ENCODE results near the gene LRRC59.

Gene LRRC59

DNA sequence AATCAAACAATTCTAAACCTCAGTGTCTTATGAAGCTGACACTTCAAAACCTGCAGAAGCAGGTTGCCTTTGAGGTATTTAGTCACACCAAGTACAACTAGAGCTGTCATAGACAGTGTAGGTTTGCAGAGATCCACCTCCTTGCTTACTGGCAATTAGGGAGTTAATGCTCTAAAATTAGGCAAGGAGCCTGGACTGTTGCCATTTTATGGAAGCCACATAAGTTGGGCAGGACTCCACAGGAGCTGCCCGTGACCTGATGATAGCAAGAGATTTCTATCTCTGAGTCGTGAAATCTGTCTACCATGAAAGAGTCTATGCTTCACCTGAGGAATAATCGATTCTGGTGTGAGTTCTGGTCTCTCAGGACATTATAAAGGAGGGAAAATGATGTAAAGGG, 15.4 kb downstream of the LRRC59 start:
- DNase-seq = no peak

DNA sequence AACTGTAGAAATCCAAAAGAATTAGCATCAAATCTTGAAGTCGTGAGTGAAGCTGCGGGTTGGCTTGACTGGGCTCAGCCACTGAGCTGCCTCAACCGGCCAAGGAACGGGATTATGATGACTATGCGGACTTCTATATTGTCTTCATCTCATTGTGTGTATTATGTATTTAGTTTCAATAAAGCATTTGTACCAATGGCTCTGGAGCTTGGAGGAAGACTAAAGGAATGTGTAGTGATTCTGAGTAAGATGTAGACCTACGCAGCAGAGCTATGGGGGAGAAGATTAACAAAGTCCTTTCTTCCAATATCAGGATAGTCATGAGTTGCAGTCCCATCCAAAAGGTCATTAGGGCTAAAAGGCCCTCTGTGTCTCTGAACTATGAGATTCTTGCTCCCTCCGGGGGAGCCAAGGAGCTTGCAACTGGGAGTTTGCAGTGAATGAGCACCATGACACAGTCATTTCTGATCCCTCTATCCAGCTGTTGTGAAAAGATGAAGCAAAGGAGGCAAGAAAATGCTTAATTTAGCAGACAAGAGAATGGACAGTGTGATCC, 16.0 kb downstream of the LRRC59 start:
- DNase-seq = no peak

DNA sequence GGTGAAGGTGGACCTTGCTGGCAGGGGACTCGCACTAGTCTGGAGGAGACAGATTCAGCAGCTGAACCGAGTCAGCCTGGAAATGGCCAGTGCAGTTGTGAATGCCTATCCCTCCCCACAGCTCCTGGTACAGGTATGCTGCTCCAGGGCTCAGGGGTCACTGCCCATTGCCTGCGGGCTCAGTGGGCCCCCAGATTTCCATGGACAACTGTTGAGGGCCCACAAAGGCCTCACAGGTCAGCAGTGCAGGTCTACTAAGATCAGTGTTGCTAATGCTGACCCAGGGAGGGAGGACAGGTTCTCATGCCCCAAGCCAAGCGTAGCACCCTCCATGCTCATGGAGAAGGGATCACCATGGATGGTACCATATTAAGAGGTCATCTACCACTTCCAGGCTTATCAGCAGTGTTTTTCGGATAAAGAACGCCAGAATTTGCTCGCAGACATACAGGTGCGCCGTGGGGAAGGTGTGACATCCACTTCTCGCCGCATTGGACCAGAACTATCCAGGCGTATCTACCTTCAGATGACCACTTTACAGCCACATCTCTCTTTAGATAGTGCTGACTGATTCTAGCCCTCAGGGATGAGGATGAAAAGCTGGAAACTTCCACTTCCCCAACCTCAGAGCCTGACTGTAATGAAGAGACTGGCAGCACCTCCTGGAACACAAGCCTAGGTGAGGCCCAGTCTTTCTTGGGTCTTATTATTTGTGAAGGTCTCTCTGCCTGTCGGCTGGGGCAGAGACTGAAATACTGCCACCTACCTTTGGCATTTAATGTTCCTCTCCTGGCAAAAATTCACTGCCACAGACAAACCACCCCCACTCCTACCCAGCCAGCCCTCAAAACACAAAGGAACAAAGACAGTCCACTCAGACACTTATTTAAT, 16.7 kb downstream of the LRRC59 start:
- no peak for DNase-seq

DNA sequence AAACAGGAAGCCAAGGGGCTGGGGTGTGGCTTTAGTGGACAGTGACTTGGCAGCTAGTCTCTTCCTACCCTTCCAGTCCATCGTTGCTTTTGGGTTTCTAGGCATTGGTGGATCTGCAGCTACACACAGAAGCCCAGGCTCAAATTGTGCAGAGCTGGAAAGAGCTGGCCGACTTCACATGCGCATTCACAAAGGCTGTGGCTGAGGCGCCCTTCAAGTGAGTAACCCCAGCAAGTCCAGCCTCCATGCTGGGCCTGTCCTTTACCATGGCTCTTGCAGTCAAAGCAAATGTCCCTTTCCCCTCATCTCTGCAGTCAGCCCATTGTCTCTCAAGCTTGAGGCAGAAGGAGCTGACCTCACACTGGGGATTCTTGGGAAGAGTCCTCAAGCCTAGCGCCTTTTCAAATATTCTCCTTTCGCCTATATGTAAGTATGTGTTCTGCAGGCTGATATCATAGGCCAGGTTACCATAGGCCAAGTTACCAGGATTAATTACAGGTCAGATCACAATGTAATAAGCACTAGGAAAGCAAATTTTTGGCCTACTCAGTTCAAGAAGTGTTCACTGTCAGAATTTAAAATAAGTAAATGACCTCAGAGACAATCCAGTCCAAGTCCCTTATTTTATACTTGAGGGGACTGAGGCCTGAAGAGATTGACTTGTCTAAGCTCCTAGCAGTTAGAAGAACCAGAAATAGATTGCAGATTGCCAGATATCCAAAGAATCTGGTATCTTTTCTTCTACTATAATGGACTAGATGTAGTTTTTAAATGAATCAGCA, 17.8 kb downstream of the LRRC59 start:
- DNase-seq = no peak

DNA sequence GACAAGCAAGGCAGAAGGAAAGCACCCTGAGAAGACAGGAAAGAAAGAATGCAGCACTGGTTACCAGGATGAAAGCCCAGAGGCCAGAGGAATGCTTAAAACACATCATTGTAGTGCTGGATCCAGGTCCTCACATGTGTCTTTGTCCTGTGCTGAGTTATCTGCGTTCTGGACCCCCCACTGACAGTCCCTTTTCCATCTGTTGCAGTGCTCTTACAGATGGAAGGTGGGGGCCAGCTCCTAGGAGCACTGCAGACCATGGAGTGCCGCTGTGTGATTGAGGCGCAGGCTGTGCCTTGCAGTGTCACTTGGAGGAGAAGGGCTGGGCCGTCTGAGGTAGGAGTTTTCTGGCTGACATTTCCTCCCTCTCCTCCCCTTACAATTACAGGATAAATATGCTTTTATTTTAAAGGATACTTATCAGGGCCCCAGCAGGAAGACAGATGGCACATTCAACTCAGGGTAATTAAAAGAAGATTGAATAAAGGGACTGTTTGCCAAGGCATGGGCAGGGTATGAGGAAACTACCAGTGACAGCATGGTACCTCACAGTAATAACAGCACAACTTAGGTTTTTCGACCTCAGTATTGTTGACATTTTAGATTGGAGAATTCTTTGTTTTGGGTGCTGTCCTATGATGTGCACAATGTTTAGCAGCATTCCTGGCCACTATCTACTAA, 21.3 kb downstream of the LRRC59 start:
- no peak for DNase-seq

DNA sequence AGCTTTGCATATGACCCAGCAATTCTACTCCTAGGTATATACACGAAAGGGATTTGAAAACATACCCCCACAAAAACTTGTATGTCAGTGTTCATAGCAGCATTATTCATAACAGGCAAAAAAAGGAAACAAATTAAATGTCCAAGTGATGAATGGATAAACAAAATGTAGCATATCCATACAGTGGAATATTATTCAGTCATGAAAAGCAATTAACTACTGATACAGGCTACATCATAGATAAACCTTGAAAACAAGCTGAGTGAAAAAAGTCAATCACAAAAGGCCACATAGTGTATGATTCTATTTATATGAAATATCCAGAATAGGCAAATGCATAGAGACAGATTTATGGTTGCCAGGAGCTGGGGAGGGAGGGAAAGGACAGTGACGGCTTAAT, 23.6 kb downstream of the LRRC59 start:
- no peak for DNase-seq

DNA sequence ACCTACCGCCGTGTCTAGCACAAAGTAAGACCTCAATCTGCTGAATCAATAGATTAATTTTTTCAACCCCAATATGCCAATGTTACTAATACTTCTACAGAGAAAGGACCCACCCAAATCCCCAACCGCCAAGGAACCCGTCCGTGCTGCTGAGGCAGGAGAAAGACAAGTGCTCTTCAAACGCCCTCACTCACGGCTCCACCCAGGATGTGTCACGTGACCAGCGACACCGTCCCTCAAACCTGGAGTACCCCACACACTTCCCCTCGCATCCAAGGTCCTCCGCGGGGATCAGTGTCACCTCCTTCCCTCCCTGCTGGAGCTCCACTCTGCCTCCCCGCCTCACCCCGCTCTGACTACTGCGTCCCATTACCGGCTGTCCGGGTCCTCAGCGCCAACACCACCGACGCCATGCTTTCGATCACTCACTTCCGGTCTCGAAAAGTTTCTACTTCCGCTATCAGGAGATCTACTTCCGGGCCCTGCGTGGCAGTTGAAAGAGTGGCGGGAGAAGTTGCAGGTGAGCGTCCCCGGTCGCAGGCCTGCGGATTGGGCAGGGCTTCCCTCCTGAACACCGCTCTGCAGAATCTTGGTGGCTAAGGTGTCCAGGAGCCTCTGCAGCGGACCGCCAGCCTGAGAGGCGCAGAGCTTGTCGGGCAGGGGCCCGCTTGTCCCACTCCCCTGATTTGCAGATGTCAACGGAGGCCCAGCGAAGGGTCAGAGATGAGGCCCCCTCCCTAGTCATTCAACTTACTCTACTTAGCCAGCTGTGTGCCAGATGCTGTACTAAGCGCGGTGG, 24.4 kb downstream of the LRRC59 start, which contains the start of the genes EME1 and MRPL27:
TSS of gene EME1 (plus strand) at position 472 of the 799 bp plus-strand sequence. CDS start 1,980 bp downstream, outside the sequence.
TSS of gene MRPL27 (minus strand) at position 427 of the 799 bp plus-strand sequence. CDS start at position 413, 14 bp downstream.
- DNase-seq = peak; percentile 82 to 86

DNA sequence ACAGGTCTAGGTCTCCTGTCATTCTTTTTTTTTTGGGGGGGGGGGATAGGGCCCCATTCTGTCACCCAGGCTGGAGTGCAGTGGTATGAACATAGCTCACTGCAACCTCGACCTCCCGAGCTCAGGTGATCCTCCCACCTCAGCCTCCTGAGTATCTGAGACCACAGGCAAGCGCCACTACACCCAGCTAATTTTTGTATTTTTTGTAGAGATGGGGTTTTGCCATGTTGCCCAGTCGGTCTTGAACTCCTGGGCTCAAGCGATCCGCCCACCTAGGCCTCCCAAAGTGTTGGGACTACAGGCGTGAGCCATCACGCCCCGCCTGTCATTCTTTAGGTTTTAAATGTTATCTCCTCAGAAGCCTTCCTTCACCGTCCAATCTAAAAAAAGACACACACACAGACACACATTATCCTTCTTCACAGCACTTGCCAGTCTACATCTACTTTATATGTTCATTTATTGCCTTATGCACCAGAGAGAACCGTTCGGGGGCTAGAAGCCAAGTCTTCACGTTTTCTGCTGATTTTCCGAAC, 25.0 kb downstream of the LRRC59 start:
- peak in 1 of 2 experiments; percentile 53 for DNase-seq

DNA sequence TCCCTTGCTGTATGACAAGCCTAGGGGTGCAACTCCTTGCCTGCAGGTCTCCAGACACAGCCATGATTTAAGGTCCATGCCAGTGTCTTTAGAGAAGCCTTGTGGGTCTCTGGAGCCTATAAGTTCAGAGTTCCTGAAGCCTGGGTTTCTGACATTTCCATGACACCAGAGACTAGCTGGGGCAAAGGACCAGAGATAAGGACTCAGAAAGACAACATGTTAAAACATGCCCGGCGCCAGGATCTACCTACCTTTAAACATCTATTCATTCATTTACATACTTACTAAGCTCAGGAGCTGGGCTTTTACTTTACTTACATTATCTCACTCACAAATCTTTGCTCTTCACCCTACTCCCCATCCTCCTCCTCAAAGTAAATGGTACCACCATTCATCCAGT, 25.8 kb downstream of the LRRC59 start:
- no peak for DNase-seq

DNA sequence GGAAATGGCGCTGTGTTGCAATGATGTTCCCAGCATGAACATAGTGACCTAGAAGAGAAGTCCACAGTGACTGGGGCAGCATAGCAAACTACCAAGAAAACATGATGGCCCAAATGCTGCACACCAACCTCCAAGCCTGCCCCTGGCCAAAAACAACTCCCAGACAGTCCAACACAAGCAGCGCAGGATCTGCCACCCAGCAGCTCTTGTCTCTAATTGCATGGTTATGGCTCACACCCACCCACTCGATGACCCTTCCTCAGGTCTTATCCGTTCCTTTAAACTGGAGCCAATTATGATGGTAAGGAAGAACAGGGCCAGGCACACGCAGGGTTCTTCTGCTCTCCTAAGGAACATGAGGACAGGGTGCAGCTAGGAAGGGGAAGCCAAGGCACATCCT, 27.3 kb downstream of the LRRC59 start:
- no peak for DNase-seq

DNA sequence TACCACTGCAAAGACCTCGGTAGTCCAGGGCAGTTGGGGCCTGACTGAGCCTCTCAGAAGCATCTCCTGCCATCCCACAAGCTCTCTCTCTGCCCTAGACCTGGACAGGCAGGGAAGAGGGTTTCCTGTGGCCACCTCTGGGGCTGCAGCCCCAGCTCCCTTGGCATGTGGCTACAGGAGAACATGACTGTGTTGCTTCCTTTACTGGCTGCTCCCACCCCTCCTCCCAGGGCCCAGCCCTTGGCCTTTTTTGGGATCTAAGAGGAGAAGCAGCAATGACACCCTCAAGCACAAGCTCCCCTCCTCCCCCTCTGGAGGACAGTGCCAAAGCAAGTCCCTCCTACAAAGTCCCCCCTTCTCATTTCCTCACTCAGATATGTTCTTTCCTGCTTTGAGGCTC, 29.9 kb downstream of the LRRC59 start:
- DNase-seq = no peak

DNA sequence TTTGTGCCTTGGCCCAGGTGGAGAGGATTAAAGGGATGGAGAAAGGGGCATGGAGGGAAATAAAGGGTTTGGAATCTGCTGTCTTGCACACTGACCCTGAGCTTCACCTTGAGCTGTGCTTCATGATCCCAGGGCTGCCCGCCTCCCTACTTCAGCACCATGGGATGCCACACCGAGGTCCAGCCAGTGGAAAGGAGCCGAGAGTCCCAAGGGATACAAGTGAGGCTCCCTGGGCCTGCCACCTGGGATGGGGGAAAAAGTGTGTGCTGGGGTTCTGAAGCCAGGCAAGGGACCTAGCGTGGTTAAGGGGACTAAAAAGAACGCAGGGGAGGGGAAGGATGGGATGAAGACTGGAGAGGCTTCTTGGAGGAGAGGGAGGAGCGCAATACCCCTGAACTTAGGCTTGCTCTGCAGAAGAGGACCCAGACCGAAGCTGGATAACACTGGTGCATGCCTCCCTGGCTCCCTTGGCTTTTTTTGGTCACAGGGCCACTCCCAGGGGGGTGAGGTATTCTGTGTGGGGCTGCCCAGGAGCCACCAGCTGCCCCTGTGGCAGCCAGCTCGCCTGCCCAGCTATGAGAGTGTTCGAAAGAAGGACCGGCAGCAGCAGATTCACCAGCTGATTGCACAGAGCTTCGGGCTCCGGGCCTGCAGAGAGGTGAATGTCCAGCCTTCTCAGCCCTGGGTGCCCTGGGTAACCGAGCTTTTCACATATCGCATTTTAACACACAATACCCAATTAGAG, 31.5 kb downstream of the LRRC59 start:
- no peak for DNase-seq

DNA sequence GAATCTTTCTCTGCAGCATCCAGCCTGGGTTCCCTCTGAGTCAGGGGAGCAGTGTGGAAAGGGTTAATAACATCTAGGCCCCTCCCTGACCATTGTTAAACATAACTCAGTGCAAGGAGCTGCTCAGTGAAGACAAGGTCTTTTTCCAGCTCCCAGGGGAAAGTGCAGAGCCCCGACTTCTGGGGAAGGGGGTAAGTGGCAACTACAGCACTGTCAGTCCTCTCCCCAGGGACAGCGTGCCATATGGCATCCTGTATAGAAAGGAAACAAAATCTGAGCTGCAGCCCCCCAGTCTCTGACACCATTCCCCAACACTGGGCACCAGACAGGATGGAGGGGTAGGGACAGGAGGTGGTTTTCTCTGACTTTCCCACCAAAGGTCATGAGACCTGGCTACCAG, 32.2 kb downstream of the LRRC59 start:
- no peak for DNase-seq

DNA sequence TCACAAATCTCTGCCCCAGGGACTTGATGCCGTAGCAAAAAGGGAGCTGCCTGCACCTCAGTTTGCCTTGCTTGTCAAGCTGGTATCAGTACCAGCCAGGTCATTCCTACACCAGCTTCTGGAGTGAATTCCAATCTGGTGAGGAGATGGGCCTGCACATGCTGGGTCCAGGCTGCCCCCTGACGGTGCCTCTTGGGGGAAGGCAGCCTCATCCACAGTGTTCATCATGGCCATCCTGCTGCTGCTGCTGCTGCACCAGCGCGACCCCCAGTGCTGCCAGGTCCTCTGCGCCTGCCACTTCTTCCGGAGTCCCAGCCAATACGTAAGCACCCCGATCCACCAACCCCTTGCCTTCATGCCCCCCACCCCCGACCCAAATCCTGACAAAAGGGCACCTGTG, 32.6 kb downstream of the LRRC59 start:
- no peak for DNase-seq

DNA sequence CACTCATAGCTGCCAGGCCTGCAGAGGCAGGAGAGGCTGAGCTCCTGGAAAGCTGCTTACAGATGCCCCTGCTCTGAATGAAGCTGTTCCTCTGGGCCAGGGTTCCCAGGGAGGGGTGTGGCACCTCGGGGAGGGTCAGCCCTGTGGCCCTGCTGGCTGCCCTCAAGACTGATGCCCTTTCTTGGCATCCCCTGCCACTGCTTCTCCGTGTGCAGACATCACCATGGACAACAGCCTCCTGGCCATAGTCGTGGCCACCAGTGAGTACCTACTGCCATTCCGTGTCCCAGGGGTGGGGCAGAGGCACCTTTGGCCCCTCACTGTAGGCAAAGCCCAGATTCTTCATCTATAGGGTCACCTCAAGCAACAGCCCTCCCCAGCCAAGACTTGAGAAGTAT, 33.3 kb downstream of the LRRC59 start:
- DNase-seq = no peak

DNA sequence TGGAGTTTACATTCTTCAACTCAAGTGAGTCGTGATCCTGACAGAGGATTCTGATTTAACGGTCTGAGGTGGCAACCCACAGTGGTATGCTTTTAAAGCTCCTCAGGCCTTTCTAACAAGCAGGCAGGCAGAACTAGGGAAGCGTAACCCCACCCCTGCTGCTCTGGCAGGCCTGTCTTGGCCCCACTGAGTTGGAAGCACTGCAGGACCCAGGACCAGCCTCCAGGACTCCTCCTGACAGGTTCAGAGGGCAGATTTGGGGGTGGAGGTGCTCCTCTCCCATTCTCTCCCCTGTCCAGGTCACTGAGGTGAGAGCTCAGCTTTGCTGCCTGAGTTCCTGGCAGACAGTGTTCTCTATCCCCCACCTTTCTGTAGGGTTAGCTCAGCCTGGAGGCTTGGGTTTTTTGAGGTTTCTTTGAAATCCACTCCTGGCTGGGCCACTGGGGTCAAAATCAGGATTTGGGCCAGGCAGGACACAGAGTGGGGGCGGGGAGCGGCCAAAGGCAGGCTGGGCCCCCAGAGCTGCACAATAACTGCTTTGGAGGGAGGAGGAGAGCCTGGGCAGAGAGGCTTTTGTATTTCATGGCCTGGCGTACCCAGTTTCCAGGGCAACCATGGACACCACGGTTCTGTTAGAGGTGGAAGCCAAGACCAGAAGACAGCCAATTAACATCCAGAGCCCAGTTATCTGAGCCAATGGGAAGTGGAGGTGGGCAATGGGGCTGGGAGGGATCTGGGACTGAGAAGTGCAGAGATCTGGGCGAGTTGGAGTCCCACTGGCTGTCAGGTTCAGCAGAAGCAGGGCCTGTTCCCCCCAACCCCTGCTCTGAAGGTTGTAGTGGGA, 33.9 kb downstream of the LRRC59 start:
- DNase-seq = no peak

DNA sequence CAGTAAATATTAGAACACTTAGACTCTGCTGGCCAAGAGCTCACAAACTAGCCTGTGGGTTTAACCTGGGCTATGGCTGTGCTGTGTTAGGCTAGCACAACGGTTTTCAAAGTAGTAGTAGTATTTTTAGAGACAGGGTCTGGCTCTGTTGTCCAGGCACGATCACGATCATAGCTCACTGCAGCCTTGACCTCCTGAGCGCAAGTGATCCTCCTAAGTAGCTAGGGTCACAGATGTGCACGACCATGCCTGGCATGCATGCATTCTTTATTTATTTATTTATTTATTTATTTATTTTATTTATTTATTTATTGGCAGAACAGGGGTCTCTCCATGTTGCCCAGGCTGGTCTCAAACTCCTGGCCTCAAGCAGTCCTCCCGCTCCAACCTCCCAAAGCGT, 34.7 kb downstream of the LRRC59 start:
- DNase-seq = no peak

DNA sequence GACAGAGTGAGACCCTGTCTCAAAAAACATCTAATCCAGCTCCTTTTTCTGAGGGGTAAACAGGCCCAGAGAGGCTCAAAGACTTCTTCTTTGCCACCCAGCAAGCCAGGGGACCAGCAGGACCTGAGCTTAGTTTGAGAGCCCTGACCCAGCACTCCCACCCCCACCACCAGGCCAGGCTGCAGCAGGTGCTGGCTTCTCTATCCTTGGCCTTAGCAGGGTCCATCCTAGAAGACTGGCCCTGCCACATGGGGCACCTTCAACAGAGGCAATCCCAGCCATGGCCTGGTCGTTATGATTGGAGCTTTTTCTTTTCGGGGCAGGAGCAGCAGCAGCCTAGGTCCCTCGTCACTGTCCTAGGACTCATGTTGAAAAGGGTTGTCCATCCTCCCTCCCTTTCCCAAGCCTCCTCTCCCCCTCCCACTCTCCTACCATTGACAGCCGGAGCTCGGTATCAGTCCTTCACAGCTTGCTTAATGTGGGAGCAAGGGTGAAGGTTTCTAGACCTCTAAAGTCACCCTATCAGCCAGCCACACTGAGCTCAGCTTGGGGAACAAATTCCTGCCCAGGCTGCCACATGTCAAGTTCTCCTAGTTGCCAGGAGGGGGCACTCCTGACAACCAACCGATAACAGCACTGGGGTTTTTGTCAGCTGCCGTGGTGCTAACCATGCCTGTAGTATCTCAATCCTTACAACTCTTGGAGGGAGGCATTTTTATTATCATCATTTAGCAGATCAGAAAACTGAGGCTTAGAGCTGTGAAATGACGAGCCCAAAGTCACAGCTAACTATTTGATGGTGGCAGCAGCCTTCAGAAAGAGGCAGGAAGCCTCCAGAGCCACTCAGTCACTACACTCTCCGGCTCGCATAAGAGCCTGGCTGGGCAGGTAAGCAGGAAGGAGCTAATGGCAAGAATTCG, 35.5 kb downstream of the LRRC59 start:
- DNase-seq = no peak
